ENCODE results near the gene PDGFB.
A peak's percentile ranks its signal among the peaks of the same experiment; 100 is the strongest.

Gene PDGFB

GRCh38 chr22:39266398-39267030 lies 21.7 kb upstream of the PDGFB start:
- Mint-ChIP-seq H3K4me3 (no peak overlapping the region), H3K27ac (peak overlapping the region; percentile 37), H3K36me3 (ENCODE audit: low read depth) (no peaks in the 10 kb centered on the region), H3K27me3 (no peaks in the 10 kb centered on the region), H3K4me1 (ENCODE audit: low read depth) (peaks cover 13% of the 10 kb centered on the region), H3K9me3 (no peaks in the 10 kb centered on the region)

- Mint-ChIP-seq H3K27ac (peak overlapping the region; percentile 21), H3K36me3 (ENCODE audit: low read depth) (no peaks in the 10 kb centered on the region), H3K4me1 (ENCODE audit: low read depth) (peaks cover 13% of the 10 kb centered on the region), H3K4me3 (no peak overlapping the region), H3K27me3 (no peaks in the 10 kb centered on the region), H3K9me3 (no peaks in the 10 kb centered on the region)
Measured at GRCh38 chr22:39265143-39265886, 20.5 kb upstream of the PDGFB start.

GRCh38 chr22:39264349-39265038 lies 19.7 kb upstream of the PDGFB start:
- Mint-ChIP-seq H3K36me3 (ENCODE audit: low read depth) (no peaks in the 10 kb centered on the region), H3K27me3 (no peaks in the 10 kb centered on the region), H3K27ac (peak overlapping the region; percentile 21), H3K9me3 (no peaks in the 10 kb centered on the region), H3K4me3 (no peak overlapping the region), H3K4me1 (ENCODE audit: low read depth) (peaks cover 13% of the 10 kb centered on the region)

GRCh38 chr22:39263626-39264348 lies 19.0 kb upstream of the PDGFB start:
- Mint-ChIP-seq H3K27ac (no peak overlapping the region), H3K36me3 (ENCODE audit: low read depth) (no peaks in the 10 kb centered on the region), H3K27me3 (no peaks in the 10 kb centered on the region), H3K4me3 (no peak overlapping the region), H3K9me3 (no peaks in the 10 kb centered on the region), H3K4me1 (ENCODE audit: low read depth) (peaks cover 13% of the 10 kb centered on the region)

- Mint-ChIP-seq H3K36me3 (ENCODE audit: low read depth) (no peaks in the 10 kb centered on the region), H3K9me3 (no peaks in the 10 kb centered on the region), H3K27me3 (peaks cover 9% of the 10 kb centered on the region), H3K4me3 (no peak overlapping the region), H3K4me1 (ENCODE audit: low read depth) (peaks cover 17% of the 10 kb centered on the region), H3K27ac (no peak overlapping the region)
Measured at GRCh38 chr22:39259666-39260065, 14.9 kb upstream of the PDGFB start.

GRCh38 chr22:39257901-39258475 lies 13.2 kb upstream of the PDGFB start:
- H3K4me1 Mint-ChIP-seq (ENCODE audit: low read depth), result peaks cover 20% of the 10 kb centered on the region
- H3K4me3 Mint-ChIP-seq, result no peak overlapping the region
- peaks cover 9% of the 10 kb centered on the region for H3K27me3 Mint-ChIP-seq
- H3K27ac Mint-ChIP-seq, result no peak overlapping the region
- no peaks in the 10 kb centered on the region for H3K36me3 Mint-ChIP-seq (ENCODE audit: low read depth)
- no peaks in the 10 kb centered on the region for H3K9me3 Mint-ChIP-seq

- Mint-ChIP-seq H3K27ac (no peak overlapping the region), H3K4me1 (ENCODE audit: low read depth) (peaks cover 28% of the 10 kb centered on the region), H3K9me3 (no peaks in the 10 kb centered on the region), H3K27me3 (peaks cover 16% of the 10 kb centered on the region), H3K4me3 (no peak overlapping the region), H3K36me3 (ENCODE audit: low read depth) (no peaks in the 10 kb centered on the region)
Measured at GRCh38 chr22:39256979-39257378, 12.2 kb upstream of the PDGFB start.

- H3K36me3 Mint-ChIP-seq (ENCODE audit: low read depth), result no peaks in the 10 kb centered on the region
- H3K27me3 Mint-ChIP-seq, result peaks cover 24% of the 10 kb centered on the region
- no peaks in the 10 kb centered on the region for H3K9me3 Mint-ChIP-seq
- H3K27ac Mint-ChIP-seq, result no peak overlapping the region
- no peak overlapping the region for H3K4me3 Mint-ChIP-seq
- H3K4me1 Mint-ChIP-seq (ENCODE audit: low read depth), result peaks cover 28% of the 10 kb centered on the region
Measured at GRCh38 chr22:39256186-39256552, 11.4 kb upstream of the PDGFB start.

- Mint-ChIP-seq H3K4me3 (no peak overlapping the region), H3K9me3 (no peaks in the 10 kb centered on the region), H3K27ac (peak overlapping the region; percentile 82), H3K4me1 (ENCODE audit: low read depth) (peaks cover 28% of the 10 kb centered on the region), H3K27me3 (peaks cover 28% of the 10 kb centered on the region), H3K36me3 (ENCODE audit: low read depth) (no peaks in the 10 kb centered on the region)
Measured at GRCh38 chr22:39255449-39256185, 10.8 kb upstream of the PDGFB start.

GRCh38 chr22:39254789-39255298 lies 10.1 kb upstream of the PDGFB start:
- Mint-ChIP-seq H3K4me1 (ENCODE audit: low read depth) (peaks cover 28% of the 10 kb centered on the region), H3K9me3 (no peaks in the 10 kb centered on the region), H3K27ac (peak overlapping the region; percentile 82), H3K27me3 (peaks cover 34% of the 10 kb centered on the region), H3K4me3 (peak overlapping the region; percentile 67), H3K36me3 (ENCODE audit: low read depth) (no peaks in the 10 kb centered on the region)

GRCh38 chr22:39254122-39254521 lies 9.3 kb upstream of the PDGFB start:
- peaks cover 39% of the 10 kb centered on the region for H3K27me3 Mint-ChIP-seq
- H3K9me3 Mint-ChIP-seq, result no peaks in the 10 kb centered on the region
- H3K27ac Mint-ChIP-seq, result no peak overlapping the region
- H3K4me3 Mint-ChIP-seq, result no peak overlapping the region
- no peaks in the 10 kb centered on the region for H3K36me3 Mint-ChIP-seq (ENCODE audit: low read depth)
- peaks cover 28% of the 10 kb centered on the region for H3K4me1 Mint-ChIP-seq (ENCODE audit: low read depth)

- Mint-ChIP-seq H3K27ac (no peak overlapping the region), H3K4me1 (ENCODE audit: low read depth) (peaks cover 28% of the 10 kb centered on the region), H3K27me3 (peaks cover 41% of the 10 kb centered on the region), H3K36me3 (ENCODE audit: low read depth) (no peaks in the 10 kb centered on the region), H3K9me3 (no peaks in the 10 kb centered on the region), H3K4me3 (no peak overlapping the region)
Measured at GRCh38 chr22:39253435-39254070, 8.8 kb upstream of the PDGFB start.

GRCh38 chr22:39252461-39253434 lies 8.0 kb upstream of the PDGFB start:
- peak overlapping the region; percentile 26 for H3K27ac Mint-ChIP-seq
- H3K4me3 Mint-ChIP-seq, result no peak overlapping the region

More at GRCh38 chr22:39252461-39253434, 8.0 kb upstream of the PDGFB start:
- Mint-ChIP-seq H3K27me3 (peaks cover 45% of the 10 kb centered on the region), H3K36me3 (ENCODE audit: low read depth) (no peaks in the 10 kb centered on the region), H3K4me1 (ENCODE audit: low read depth) (peaks cover 31% of the 10 kb centered on the region), H3K9me3 (no peaks in the 10 kb centered on the region)

Measured in stimulated activated naive CD8-positive, alpha-beta T cell treated with anti-CD3 and anti-CD28 coated beads, Interleukin-15, Interleukin-2, amounts not matched to agents 100 ng/mL and 50 ng/mL, for 24 hours (primary cell).